HG03095 (cell line): ENCODE data around the gene RIPOR1.

Experiments used
- ATAC-seq: cut with Tn5 transposase; IDR thresholded peaks from one replicate; pipeline ENCODE4 v1.9.1; 2021; ENCODE audit warnings: moderate library complexity; ENCODE audit not compliant: unreplicated experiment

The RIPOR1 gene

GRCh38 chr16:67537636-67538591 is 9.3 kb downstream of the RIPOR1 start:
- no peak for ATAC-seq

DNA sequence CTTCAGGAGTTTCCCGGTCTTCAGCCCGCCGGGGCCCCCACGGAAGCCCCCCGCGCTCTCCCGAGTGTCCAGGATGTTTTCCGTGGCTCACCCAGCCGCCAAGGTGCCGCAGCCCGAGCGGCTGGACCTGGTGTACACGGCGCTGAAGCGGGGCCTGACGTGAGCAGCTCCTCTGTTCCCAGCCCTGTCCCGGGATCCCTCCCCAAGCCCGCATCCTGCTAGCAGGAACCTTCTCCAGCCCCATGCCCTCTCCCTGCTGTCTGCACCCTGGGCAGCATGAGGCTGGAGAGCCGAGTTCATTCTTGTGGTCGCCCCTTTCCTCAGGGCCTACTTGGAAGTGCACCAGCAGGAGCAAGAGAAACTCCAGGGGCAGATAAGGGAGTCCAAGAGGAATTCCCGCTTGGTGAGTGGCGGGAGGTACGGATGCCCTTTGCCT is 10.1 kb downstream of the RIPOR1 start:
- no peak for ATAC-seq

DNA sequence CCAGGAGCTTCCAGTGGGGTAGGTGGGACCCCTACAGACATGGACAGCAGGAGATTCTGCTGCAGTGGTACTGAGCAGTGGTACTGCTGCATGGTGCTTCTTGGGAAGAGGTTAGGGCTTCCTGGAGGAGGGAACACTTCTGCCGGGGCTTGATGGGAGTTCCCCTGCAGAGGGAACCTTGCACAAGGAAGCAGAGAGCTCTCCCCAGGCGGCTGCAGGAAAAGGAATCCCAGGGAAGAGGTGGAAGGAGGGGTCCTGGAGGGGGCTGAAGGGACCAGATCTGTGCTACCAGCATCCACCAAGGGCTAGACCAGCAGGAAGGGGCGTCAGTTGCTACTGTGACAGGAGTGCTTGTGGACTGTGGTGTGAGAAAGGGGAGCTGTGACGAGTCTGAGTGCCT is 10.6 kb downstream of the RIPOR1 start:
- no peak for ATAC-seq

DNA sequence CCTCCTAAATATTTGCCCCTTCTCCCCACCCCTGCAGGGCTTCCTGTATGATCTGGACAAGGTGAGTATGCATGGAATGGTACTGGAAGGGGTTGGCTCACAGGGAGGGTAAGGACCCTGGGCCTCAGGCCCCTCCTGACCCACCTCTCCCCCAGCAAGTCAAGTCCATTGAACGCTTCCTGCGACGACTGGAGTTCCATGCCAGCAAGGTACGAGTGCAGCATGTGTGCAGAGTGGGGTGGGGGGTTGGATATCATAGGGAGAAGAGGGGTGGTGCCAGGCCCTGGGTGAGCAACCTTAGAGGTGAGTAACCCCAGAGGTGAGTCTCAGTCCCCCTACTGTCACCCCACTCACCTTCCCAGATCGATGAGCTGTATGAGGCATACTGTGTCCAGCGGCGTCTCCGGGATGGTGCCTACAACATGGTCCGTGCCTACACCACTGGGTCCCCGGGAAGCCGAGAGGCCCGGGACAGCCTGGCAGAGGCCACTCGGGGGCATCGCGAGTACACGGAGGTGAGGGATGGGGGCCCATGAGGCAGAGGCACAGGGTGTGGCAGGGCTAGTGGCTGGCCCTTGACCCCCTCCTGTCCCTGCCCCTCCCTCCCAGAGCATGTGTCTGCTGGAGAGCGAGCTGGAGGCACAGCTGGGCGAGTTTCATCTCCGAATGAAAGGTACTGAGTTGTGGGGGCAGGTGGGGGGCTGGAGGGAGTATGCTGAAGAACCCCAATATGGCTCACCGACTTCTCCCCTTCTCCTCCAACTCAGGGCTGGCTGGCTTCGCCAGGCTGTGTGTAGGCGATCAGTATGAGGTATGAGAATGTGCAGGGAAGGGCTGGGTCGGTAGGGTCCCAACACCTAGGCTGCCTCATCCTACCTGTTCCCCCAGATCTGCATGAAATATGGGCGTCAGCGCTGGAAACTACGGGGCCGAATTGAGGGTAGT is 11.3 kb downstream of the RIPOR1 start:
- ATAC-seq: no peak

GRCh38 chr16:67540756-67541155 is 12.1 kb downstream of the RIPOR1 start:
- ATAC-seq: no peak

GRCh38 chr16:67541391-67542263 is 13.0 kb downstream of the RIPOR1 start:
- no peak for ATAC-seq

GRCh38 chr16:67542464-67542863 is 13.8 kb downstream of the RIPOR1 start:
- no peak for ATAC-seq

- no peak for ATAC-seq
Observed at GRCh38 chr16:67543036-67543435, 14.4 kb downstream of the RIPOR1 start.

GRCh38 chr16:67543582-67543981 is 15.0 kb downstream of the RIPOR1 start:
- ATAC-seq: no peak

DNA sequence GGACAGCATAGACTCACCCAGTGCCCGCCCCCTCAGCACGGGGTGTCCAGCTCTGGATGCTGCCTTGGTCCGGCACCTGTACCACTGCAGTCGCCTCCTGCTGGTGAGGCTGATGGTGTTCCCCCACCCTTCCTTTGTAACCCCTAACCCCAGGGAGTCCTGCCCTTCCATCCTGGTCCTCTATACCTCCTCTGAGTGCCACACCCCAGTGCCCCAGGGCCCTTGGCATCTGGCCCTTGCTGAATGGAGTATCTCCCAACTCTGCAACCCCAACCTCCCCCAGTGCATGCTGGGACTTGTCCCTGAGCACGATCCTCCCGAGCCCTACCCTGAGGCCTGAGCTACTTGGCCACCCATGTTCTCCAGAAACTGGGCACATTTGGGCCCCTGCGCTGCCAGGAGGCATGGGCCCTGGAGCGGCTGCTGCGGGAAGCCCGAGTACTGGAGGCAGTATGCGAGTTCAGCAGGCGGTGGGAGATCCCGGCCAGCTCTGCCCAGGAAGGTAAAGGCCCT is 15.8 kb downstream of the RIPOR1 start:
- no peak for ATAC-seq

GRCh38 chr16:67544844-67545664 is 16.4 kb downstream of the RIPOR1 start:
- ATAC-seq: no peak

- ATAC-seq: no peak
Observed at GRCh38 chr16:67545665-67546024, 17.0 kb downstream of the RIPOR1 start.

DNA sequence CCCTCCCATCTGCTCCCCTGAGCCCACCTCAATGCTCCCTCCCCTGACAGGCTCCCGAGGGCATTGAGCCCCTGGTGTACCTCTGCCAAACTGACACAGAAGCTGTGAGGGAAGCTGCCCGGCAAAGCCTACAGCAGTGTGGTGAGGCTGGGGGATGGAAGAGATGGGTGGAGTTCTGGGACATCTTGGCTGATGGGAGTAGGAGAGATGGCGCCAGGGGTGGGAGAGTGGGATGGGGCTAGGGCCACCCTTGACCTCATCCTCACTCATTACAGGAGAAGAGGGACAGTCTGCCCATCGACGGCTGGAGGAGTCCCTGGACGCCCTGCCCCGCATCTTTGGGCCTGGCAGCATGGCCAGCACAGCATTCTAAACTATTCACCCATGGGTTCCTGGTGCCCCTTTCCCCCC is 17.5 kb downstream of the RIPOR1 start:
- no peak for ATAC-seq

GRCh38 chr16:67546761-67547422 is 18.3 kb downstream of the RIPOR1 start:
- no peak for ATAC-seq

- no peak for ATAC-seq
Observed at GRCh38 chr16:67547423-67548264, 19.0 kb downstream of the RIPOR1 start.

- ATAC-seq: no peak
Observed at GRCh38 chr16:67548265-67549126, 19.9 kb downstream of the RIPOR1 start.

- ATAC-seq: no peak
Observed at GRCh38 chr16:67549240-67549639, 20.6 kb downstream of the RIPOR1 start.
